PC-3 (cell line): ENCODE results near the gene SRCAP. TPM values are rescaled to one million over a fixed set of nuclear protein-coding genes. Genes with fewer than 3 reads are reported as not detected.
A peak's percentile ranks its signal among the peaks of the same experiment; 100 is the strongest.

Experiments
- ATAC-seq: fragments of 200-7000 bp; cut with Tn5 transposase; 2 replicates; pipeline ENCODE4 v1.9.1; 2020; ENCODE audit warnings: mild to moderate bottlenecking, moderate library complexity
- BruUV-seq: library from RNA; stranded (reverse); fragments of 400-500 nt; replicated peaks from 2 replicates; lab custom pipeline; 2021; lab: Mats Ljungman, UMichigan
- CTCF ChIA-PET: fragments of 300-600 bp; sonication (Branson Sonifier 250); formaldehyde crosslinking; loops from one replicate; lab custom pipeline; 2022; ENCODE audit warnings: antibody characterized with exemption; lab: Charles Lee
- POLR2A ChIA-PET: fragments of 300-600 bp; sonication (Branson Sonifier 250); formaldehyde crosslinking; loops from one replicate; lab custom pipeline; 2022; ENCODE audit warnings: antibody characterized with exemption; ENCODE audit not compliant: unreplicated experiment; lab: Charles Lee
- DNase-seq: peaks from one replicate; pipeline ENCODE4 v3.0.0-alpha.2; 2015
- H2AFZ ChIP-seq: fragments of 300-600 bp; sonication (generic); 2 replicates; pipeline ENCODE4 v1.6.0; 2016; ENCODE audit warnings: antibody characterized with exemption, low read length
- H3F3A ChIP-seq: fragments of 300-600 bp; sonication (generic); one replicate; pipeline ENCODE4 v1.6.0; 2017; ENCODE audit warnings: antibody characterized with exemption, low read length, control low read depth, mild to moderate bottlenecking; ENCODE audit not compliant: unreplicated experiment
- H3K27ac ChIP-seq: fragments of 300-600 bp; sonication (generic); 2 replicates; pipeline ENCODE4 v1.5.1; 2016; ENCODE audit warnings: mild to moderate bottlenecking, low read length
- H3K27me3 ChIP-seq: fragments of 300-600 bp; sonication (generic); 2 replicates; pipeline ENCODE4 v1.6.1; 2016; ENCODE audit warnings: low read length, mixed read lengths
- H3K36me3 ChIP-seq: fragments of 300-600 bp; sonication (generic); 2 replicates; pipeline ENCODE4 v1.6.1; 2016; ENCODE audit warnings: low read depth, mixed run types, low read length, mixed read lengths
- H3K4me1 ChIP-seq: fragments of 300-600 bp; sonication (generic); 2 replicates; pipeline ENCODE4 v1.5.1; 2016; ENCODE audit warnings: low read length; ENCODE audit not compliant: insufficient read depth
- H3K4me2 ChIP-seq: fragments of 300-600 bp; sonication (generic); 2 replicates; pipeline ENCODE4 v1.6.0; 2016; ENCODE audit warnings: low read length
- H3K4me3 ChIP-seq: fragments of 300-600 bp; sonication (generic); 2 replicates; pipeline ENCODE4 v1.5.1; 2016; ENCODE audit warnings: mild to moderate bottlenecking, low read length, mixed read lengths
- H3K79me2 ChIP-seq: fragments of 300-600 bp; sonication (generic); 2 replicates; pipeline ENCODE4 v1.6.1; 2017; ENCODE audit warnings: low read length, mixed read lengths
- H3K9ac ChIP-seq: fragments of 300-600 bp; sonication (generic); 2 replicates; pipeline ENCODE4 v1.6.0; 2016; ENCODE audit warnings: mild to moderate bottlenecking, low read length
- H3K9me2 ChIP-seq: fragments of 300-600 bp; sonication (generic); replicated peaks from 2 replicates; pipeline ENCODE4 v1.6.1; 2016; ENCODE audit warnings: mixed run types, low read length, mixed read lengths
- H3K9me3 ChIP-seq: fragments of 300-600 bp; sonication (generic); 2 replicates; pipeline ENCODE4 v1.6.1; 2016; ENCODE audit warnings: low read length, mixed read lengths
- H4K20me1 ChIP-seq: fragments of 300-600 bp; sonication (generic); 2 replicates; pipeline ENCODE4 v1.6.1; 2016; ENCODE audit warnings: low read length, mixed read lengths
- CTCF ChIP-seq: fragments of 300-600 bp; sonication (generic); conservative IDR thresholded peaks from 2 replicates; pipeline ENCODE4 v1.5.1; 2017; ENCODE audit warnings: antibody characterized with exemption, low read depth, mild to moderate bottlenecking, low read length
- EZH2 ChIP-seq: fragments of 300-600 bp; sonication (generic); IDR thresholded peaks from one replicate; pipeline ENCODE4 v1.6.1; 2017; ENCODE audit warnings: antibody characterized with exemption, mild to moderate bottlenecking, low read length; ENCODE audit not compliant: unreplicated experiment
- EZH2phosphoT487 ChIP-seq: fragments of 300-600 bp; sonication (generic); IDR thresholded peaks from 2 replicates; pipeline ENCODE4 v1.6.1; 2018; ENCODE audit warnings: mild to moderate bottlenecking, antibody characterized with exemption, low read length, borderline replicate concordance
- intact Hi-C: fragments of 100-400 bp; cut with micrococcal nuclease; formaldehyde crosslinking; loops from 2 replicates; pipeline ENCODE4 v1.9.0; 2023
- total RNA-seq: library from RNA; depleted of rRNA; stranded (reverse); fragments of >200 nt; gene quantifications from 2 replicates; pipeline ENCODE4 v1.2.3, GENCODE V29; 2014

The SRCAP gene
- total RNA-seq, 1 experiment from 2014 or later = 19.0 TPM

- POLR2A ChIA-PET = interaction anchor here (0.5 kb wide), 1 partner anchor 22 kb away, joined by 3 read pairs; no protein-coding TSS in a partner anchor
- TF ChIP-seq CTCF = no peak
- no peak for TF ChIP-seq EZH2
- TF ChIP-seq EZH2phosphoT487 = no peak
- H3K27me3 ChIP-seq = no peaks in the 10 kb centered on the region
- peak overlapping the region; percentile 71 for H3K9ac ChIP-seq
- no peak overlapping the region for H3K27ac ChIP-seq
- BruUV-seq = no TSS peak
- peak overlapping the region; percentile 78 for H2AFZ ChIP-seq
- peak overlapping the region; percentile 82 for H3K4me3 ChIP-seq
- peaks cover 20% of the 10 kb centered on the region for H3K4me1 ChIP-seq
- no peaks in the 10 kb centered on the region for H3K9me3 ChIP-seq
- peaks cover 15% of the 10 kb centered on the region; the same call in 1 of the 2 replicates for H3K36me3 ChIP-seq
- H3F3A ChIP-seq = no peaks in the 10 kb centered on the region
- ATAC-seq = no peak; the same call in 1 of the 2 replicates
- DNase-seq = no peak
- H3K4me2 ChIP-seq = peak overlapping the region; percentile 93
- CTCF ChIA-PET = interaction anchor here (0.6 kb wide), 1 partner anchor 233 kb away, joined by 13 read pairs; no protein-coding TSS in a partner anchor
- peaks cover 33% of the 10 kb centered on the region for H3K79me2 ChIP-seq
- no peaks in the 10 kb centered on the region for H3K9me2 ChIP-seq
- intact Hi-C loops = loop anchor here (5.0 kb wide), 1 partner anchor 104 kb away; the partner anchor contains the start of gene FBRS
- H4K20me1 ChIP-seq = peaks cover 4% of the 10 kb centered on the region; the same call in 1 of the 2 replicates
Measured at GRCh38 chr16:30760577-30761426, 61.8 kb downstream of the SRCAP start.

- ChIA-PET POLR2A (no interaction called here), CTCF (no interaction called here)
- H3K4me2 ChIP-seq = peak overlapping the region; percentile 93
- H3K79me2 ChIP-seq = peaks cover 33% of the 10 kb centered on the region
- no peak for TF ChIP-seq CTCF
- peak overlapping the region; percentile 78 for H2AFZ ChIP-seq
- no peaks in the 10 kb centered on the region for H3K9me2 ChIP-seq
- intact Hi-C loops = loop anchor here (5.0 kb wide), 1 partner anchor 104 kb away; the partner anchor contains the start of gene FBRS
- ATAC-seq (peak; percentile 48), DNase-seq (peak; percentile 28)
- H3F3A ChIP-seq = no peaks in the 10 kb centered on the region
- H3K27ac ChIP-seq = peak overlapping the region; percentile 27
- peaks cover 16% of the 10 kb centered on the region; the same call in 1 of the 2 replicates for H3K36me3 ChIP-seq
- H3K27me3 ChIP-seq = no peaks in the 10 kb centered on the region
- H4K20me1 ChIP-seq = peaks cover 4% of the 10 kb centered on the region; the same call in 1 of the 2 replicates
- peak overlapping the region; percentile 82 for H3K4me3 ChIP-seq
- peak overlapping the region; percentile 71 for H3K9ac ChIP-seq
- no peaks in the 10 kb centered on the region for H3K9me3 ChIP-seq
- peaks cover 20% of the 10 kb centered on the region for H3K4me1 ChIP-seq
- TSS peak; percentile 57 for BruUV-seq
Measured at GRCh38 chr16:30761427-30761927, 62.5 kb downstream of the SRCAP start.
